ENCODE data around the gene INO80E.

INO80E gene

DNA sequence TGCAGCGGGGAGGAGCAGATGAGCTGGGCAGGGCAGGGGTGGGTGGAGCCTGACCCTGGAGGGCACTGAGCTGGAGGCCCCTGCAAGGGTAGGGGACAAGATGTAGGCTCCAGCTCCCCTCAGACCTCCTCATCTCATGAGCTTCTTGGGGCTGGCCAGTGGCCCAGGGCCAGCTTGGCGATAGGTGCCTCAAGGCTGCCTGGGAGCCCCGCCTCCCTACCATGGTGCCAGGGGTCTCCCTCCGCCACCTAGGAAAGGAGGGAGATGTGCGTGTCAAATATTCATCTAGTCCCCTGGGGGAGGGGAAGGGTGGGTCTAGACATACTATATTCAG lies 4.5 kb upstream of the INO80E start:
- H3K27ac ChIP-seq: no peak overlapping the region
- H3K4me1 ChIP-seq: peaks cover 23% of the 10 kb centered on the region
- no peak overlapping the region; the same call in 1 of the 2 replicates for H3K9ac ChIP-seq
- H4K20me1 ChIP-seq: no peaks in the 10 kb centered on the region; the same call in 1 of the 2 replicates
- no peak for TF ChIP-seq Cebpa-rat (IDR thresholded peaks at IDR 0.05)
- H3K27me3 ChIP-seq: no peaks in the 10 kb centered on the region
- no peak overlapping the region for H3K4me3 ChIP-seq
- no peaks in the 10 kb centered on the region for H3K9me3 ChIP-seq
- H3K4me2 ChIP-seq: no peak overlapping the region
- H3K36me3 ChIP-seq: peaks cover 76% of the 10 kb centered on the region

DNA sequence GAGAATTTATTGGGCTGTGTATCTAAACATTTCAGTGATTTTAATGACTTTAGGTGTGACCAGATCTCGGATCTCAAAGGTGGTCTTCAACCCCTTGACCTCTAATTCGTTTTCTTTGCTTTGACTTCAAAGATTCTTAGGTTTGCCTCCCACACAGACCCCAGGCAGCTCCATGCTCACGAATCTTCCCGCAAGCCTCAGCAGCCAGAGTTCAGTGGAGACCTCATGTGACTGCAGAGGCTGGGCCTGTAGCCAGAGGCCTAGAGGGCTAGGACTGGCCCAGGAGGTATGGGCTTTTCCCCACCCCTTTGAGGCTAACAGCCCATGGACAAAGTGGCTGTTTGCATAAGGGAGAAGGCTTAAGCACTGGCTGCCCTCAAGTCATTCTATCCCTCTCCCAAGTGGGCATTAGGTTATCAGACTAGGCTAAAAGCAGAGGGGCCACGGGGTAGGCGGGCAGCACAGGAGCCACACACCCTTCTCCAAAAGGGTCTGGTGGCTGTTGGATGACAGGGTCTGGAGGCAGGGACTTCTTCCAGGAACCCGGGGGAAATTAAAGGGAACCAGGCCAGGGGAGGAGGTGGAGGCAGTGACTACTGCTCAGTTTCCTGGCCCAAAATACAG lies 3.6 kb upstream of the INO80E start:
- no peaks in the 10 kb centered on the region for H3K9me3 ChIP-seq
- no peak overlapping the region for H3K9ac ChIP-seq
- no peak for TF ChIP-seq Cebpa-rat (IDR thresholded peaks at IDR 0.05)
- H3K4me3 ChIP-seq: no peak overlapping the region
- H4K20me1 ChIP-seq: no peaks in the 10 kb centered on the region; the same call in 1 of the 2 replicates
- peaks cover 32% of the 10 kb centered on the region for H3K4me1 ChIP-seq
- no peaks in the 10 kb centered on the region for H3K27me3 ChIP-seq
- H3K27ac ChIP-seq: no peak overlapping the region; the same call in 1 of the 2 replicates
- H3K4me2 ChIP-seq: no peak overlapping the region
- peaks cover 66% of the 10 kb centered on the region for H3K36me3 ChIP-seq

DNA sequence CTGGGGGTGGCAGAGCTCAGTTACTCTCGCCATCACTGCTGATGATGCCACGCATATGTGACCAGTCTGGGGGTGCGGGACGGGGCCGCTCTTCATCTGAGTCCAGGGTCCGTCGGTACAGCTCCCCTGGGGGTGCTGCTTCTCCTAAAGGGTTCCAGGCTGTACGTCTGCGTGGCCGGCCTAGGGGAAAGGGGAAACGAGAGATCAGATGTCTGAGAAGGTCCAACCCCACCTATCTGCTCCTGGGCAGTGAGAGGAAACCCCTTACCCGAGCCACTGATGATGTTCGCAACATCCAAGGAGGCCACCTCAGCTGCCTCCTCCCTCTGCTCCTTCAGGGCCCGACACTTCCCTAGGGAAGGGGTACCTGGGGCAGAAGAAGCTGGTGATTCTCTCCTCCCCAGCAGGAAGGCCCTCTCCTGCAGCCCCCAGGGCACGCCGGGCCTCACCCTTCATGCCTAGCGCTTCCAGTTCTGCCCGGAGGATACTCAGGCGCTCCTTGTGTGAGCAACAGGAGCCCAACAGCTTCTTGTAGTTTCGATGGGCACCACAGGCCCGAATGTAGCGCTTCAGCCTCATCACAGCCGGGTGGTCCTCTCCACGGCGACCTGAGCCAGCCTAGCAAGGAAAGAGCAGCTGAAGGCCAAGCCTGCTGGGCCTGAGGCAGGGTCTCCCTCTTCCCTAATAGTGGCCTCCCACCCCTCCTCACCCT lies 2.7 kb upstream of the INO80E start:
- Histone ChIP-seq H3K27ac (peak overlapping the region; percentile 99), H3K4me2 (peak overlapping the region; percentile 91), H3K4me3 (no peak overlapping the region), H3K4me1 (peaks cover 41% of the 10 kb centered on the region), H3K9ac (peak overlapping the region; percentile 98), H3K27me3 (no peaks in the 10 kb centered on the region), H3K36me3 (peaks cover 65% of the 10 kb centered on the region), H4K20me1 (no peaks in the 10 kb centered on the region; the same call in 1 of the 2 replicates), H3K9me3 (no peaks in the 10 kb centered on the region)
- no peak for TF ChIP-seq Cebpa-rat (IDR thresholded peaks at IDR 0.05)

DNA sequence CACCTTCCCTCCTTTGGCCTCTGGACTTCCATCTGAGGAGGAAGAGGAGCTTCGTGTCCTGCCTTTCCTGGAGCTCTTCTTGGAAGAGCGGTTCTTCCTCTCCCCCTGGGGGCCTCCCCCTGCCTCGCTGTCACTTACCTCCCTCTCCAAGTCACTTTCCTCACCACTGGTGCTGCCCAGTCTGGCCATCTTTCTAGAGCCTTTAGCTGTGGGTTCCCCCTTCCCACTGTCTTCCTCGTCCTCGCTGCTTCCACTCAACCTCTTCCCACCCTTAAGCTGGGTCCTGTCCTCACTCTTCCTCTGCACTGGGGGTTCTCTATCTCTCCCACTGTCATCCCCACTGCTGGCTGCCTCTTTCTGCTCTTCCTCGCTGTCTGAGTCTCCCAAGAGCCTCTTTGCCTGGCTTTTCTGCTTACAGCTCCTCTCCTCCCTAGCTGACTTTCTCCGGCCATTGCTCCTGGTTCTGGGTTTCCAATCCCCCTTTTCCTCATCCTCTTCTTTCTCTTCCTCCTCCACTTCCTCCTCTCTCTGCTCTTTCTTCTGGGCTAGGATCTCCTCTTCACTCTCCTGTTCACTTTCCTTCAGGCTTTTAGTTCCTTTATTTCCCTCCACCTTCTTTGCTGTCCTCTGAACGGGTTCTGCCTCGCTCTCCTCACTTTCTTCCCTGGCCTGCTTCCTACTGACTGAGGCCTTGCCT lies 2.0 kb upstream of the INO80E start:
- Histone ChIP-seq H3K27ac (peak overlapping the region; percentile 99), H3K36me3 (peaks cover 61% of the 10 kb centered on the region), H4K20me1 (peaks cover 1% of the 10 kb centered on the region), H3K4me3 (peak overlapping the region; percentile 80), H3K27me3 (no peaks in the 10 kb centered on the region), H3K9ac (peak overlapping the region; percentile 98), H3K4me1 (peaks cover 48% of the 10 kb centered on the region), H3K9me3 (no peaks in the 10 kb centered on the region), H3K4me2 (peak overlapping the region; percentile 91)
- no peak for TF ChIP-seq Cebpa-rat (IDR thresholded peaks at IDR 0.05)

DNA sequence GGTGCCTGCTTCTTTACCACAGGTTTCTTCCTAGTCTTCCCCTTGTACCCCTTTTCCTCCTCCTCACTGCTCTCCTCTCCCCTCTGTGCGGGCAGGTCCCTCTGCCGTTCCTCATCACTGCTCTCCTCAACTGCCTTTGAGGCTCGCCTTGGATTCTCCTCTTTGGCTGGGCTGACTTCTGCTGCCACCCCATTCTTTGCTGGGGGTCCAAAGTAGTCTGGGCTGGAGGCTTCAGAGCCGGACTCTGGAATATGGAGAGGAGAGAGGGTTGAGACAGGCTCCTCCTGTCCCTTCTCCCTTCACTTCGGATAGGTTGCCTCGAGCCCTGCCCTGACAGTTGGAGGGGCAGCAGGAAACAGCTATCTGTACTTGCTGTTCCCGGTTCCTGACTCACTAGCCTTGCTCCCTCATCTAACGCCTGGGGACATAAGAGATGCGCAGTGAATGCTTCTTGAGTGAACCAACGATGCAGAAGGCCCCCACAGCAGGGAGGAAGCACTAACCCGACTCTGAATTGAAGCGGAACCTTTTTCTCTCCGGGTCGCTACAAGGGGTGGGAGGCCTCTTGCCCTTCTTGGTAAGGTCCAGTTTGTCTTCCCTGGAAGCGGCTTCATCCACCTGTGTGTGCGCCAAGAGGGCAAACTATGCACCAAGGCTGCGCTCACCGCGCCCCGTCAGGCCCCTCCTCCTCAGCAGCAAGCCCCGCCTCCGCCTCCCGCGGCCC lies 1.3 kb upstream of the INO80E start:
- Histone ChIP-seq H4K20me1 (peaks cover 8% of the 10 kb centered on the region), H3K27me3 (no peaks in the 10 kb centered on the region), H3K4me1 (peaks cover 55% of the 10 kb centered on the region), H3K9ac (peak overlapping the region; percentile 98), H3K9me3 (no peaks in the 10 kb centered on the region), H3K4me2 (peak overlapping the region; percentile 91), H3K36me3 (peaks cover 54% of the 10 kb centered on the region), H3K4me3 (peak overlapping the region; percentile 80), H3K27ac (peak overlapping the region; percentile 99)
- no peak for TF ChIP-seq Cebpa-rat (IDR thresholded peaks at IDR 0.05)

DNA sequence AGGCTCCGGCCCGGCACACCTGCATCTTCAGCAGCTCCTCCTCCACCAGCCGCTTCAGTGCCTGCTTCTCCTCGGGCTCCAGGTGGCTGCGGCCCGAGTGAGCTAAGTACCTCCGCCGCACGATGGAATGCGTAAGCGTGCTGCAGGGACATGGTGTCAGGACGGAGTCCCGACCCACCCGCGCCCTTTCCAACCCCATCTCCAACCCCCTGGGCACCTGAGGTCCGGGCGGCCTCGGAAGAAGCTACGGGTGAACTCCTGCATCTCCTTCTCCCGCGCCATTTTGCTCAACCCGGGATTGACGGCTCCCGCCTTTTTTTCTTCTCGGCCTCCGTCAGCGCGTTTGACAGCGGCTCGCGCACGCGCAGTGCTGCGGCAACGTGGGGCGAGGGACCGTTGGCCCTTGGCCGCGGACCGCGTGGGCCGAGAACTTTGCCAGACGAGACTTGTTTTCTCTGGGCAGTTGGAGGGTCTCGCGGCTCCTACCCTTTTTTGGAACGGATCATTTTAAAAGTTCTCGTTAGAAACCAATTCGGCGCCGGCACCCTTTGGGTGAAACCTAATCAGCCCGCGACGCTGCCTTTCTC lies 624 bp upstream of the INO80E start, which contains the start of gene HIRIP3:
TSS of gene HIRIP3 (minus strand) at position 294 of the 587 bp plus-strand sequence. CDS start at position 282, 12 bp downstream.
- no peaks in the 10 kb centered on the region for H3K9me3 ChIP-seq
- H3K27ac ChIP-seq: peak within 1 kb of the TSS; percentile 99
- H3K4me3 ChIP-seq: peak within 1 kb of the TSS; percentile 80
- peaks cover 14% of the 10 kb centered on the region for H4K20me1 ChIP-seq
- TF ChIP-seq Cebpa-rat (IDR thresholded peaks at IDR 0.05): no peak
- H3K4me1 ChIP-seq: peaks cover 62% of the 10 kb centered on the region
- peak within 1 kb of the TSS; percentile 91 for H3K4me2 ChIP-seq
- H3K9ac ChIP-seq: peak within 1 kb of the TSS; percentile 98
- H3K27me3 ChIP-seq: no peaks in the 10 kb centered on the region
- H3K36me3 ChIP-seq: peaks cover 47% of the 10 kb centered on the region

DNA sequence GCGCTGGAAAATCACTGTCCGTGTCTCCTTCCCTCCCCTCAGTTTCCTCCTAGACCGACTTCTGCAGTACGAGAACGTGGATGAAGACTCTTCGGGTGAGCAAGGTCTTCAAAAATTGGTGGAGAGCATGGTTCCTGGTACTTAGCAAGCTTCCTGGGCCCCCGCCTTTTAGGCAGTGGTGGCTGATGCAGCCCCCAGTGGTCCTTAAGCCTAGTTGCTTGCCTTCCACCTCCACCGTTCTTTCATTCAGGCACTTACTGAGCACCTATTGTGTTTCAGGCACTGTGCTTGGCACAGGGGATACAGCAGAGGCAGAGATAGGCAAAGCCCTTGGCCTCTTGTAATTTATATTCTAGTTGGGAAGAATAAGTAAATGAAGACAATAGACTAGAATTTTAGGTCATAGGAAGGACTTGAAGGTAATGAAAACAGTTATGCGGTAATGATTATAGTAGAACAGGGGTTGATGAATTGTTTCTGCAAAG lies 767 bp downstream of the INO80E start:
- Histone ChIP-seq H3K9me3 (no peaks in the 10 kb centered on the region), H3K27ac (peak overlapping the region; percentile 99), H3K4me1 (peaks cover 75% of the 10 kb centered on the region), H3K4me3 (peak overlapping the region; percentile 80), H4K20me1 (peaks cover 17% of the 10 kb centered on the region), H3K27me3 (no peaks in the 10 kb centered on the region), H3K36me3 (peaks cover 33% of the 10 kb centered on the region), H3K4me2 (peak overlapping the region; percentile 91), H3K9ac (peak overlapping the region; percentile 98)
- TF ChIP-seq Cebpa-rat (IDR thresholded peaks at IDR 0.05): no peak

DNA sequence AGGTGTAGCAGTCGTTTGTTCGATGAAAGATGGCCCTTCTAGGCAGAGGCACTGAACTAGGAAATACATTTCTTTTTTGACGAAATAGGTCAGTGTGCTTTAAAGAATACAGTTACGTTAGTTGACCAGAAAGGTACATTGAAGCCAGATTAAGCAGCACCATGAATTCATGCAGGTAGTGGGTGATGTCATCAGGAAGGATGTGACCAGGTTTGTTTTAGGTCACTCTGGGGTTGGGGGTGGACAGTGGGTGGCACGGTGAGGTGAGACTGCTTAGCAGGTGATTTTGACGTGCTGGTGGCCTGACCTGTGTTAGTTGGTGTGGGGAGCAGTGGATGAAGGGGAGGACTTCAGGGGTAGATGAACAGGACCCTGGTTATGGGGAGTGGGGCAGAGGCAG lies 3.6 kb downstream of the INO80E start:
- peak overlapping the region; percentile 91; the same call in 1 of the 2 replicates for H3K27ac ChIP-seq
- peaks cover 23% of the 10 kb centered on the region; the same call in 1 of the 2 replicates for H4K20me1 ChIP-seq
- no peaks in the 10 kb centered on the region for H3K9me3 ChIP-seq
- H3K9ac ChIP-seq: peak overlapping the region; percentile 1; the same call in 1 of the 2 replicates
- H3K36me3 ChIP-seq: peaks cover 18% of the 10 kb centered on the region; the same call in 1 of the 2 replicates
- H3K27me3 ChIP-seq: no peaks in the 10 kb centered on the region
- H3K4me1 ChIP-seq: peaks cover 86% of the 10 kb centered on the region
- TF ChIP-seq Cebpa-rat (IDR thresholded peaks at IDR 0.05): no peak
- H3K4me2 ChIP-seq: peak overlapping the region; percentile 97
- H3K4me3 ChIP-seq: no peak overlapping the region

Data from BLaER1 (cell line).